GM21526 (cell line): Measurements from ENCODE around the gene KLC4.
"Not testable (repeated sequence)": the region's sequence is repeated elsewhere in the genome, so short reads cannot be mapped to it uniquely, and the experiment has no call there.

Source experiments
- ATAC-seq: cut with Tn5 transposase; IDR thresholded peaks from one replicate; pipeline ENCODE4 v1.9.1; 2021; ENCODE audit warnings: moderate library complexity; ENCODE audit not compliant: unreplicated experiment, low FRiP score

KLC4 gene

GRCh38 chr6:43035495-43036194 lies 23.8 kb upstream of the KLC4 start:
- no peak for ATAC-seq

DNA sequence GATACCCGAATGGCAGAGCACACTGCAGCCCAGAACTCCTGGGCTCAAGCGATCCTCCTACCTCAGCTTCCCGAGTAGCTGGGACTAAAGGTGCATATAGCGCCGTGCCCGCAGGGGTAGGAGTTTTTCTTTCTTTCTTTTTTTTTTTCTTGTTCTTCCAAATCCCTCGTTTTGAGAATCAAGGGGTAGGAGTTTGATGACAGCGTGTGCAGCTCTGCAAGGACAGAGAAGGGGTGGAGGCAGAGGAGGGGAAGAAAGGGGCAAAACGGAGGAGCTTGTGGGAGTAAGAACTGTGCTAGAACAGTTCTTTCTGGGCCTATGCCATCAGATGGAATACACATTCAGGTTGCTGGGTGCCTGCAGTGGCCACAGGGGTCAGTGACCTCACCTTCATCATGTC lies 22.7 kb upstream of the KLC4 start:
- no peak for ATAC-seq

DNA sequence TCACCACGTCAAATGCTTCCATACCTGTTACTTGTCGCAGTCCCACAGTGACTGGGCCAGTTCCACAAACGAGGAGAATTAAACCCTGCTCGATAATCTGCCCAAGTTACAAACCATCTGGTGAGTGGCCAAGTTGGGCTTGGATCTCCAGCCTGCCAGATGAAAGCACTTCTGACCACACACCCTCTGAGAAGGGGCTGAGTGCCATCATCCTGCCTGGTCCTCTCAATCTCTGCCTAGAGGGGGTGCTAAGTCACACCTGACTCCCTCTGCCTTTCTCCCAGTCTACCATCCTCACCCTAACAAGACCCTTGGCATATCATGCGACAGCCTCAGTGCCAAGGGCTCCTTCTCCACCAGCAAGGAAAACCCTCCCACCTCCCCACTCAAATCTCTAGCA lies 22.2 kb upstream of the KLC4 start:
- ATAC-seq = no peak

- no peak for ATAC-seq
Observed at GRCh38 chr6:43037706-43038105, 21.7 kb upstream of the KLC4 start.

- no peak for ATAC-seq
Observed at GRCh38 chr6:43038727-43039126, 20.7 kb upstream of the KLC4 start.

DNA sequence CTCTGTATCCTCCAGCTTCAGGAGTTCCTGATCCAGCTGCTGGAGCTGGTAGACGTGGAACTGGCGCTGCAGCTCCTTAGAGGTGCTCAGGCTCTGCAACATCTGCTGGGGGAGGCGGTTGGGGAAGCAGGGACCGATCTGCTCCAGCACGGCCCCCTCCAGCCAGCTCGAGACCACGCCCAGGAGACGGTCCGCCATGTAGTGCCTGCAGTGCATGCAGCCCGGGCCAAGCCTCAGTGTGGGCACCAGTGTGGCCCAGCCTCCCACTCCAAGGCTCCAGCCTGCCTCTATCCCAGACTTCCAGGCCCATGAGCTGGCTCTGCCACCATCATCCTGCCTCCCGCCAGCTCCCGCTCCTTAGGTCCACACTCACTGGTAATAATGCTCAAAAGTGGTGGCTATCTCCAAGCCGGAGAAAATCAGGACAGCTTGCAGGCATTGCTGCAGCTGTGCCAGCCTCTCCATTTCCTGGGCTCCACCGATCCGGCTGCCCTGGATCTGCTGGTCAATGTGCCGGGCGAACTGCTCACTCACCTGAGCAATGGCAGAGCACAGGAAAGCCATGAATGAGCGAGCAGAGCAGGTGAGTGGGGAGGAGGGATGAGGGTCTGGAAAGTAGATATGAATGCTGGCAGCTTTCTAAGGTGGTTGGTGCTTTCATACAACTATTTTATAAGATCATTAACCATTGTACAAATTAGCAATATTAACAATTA lies 18.7 kb upstream of the KLC4 start:
- ATAC-seq = no peak

GRCh38 chr6:43041475-43041874 lies 18.0 kb upstream of the KLC4 start:
- not testable (repeated sequence) for ATAC-seq

- ATAC-seq = no peak
Observed at GRCh38 chr6:43043310-43043709, 16.1 kb upstream of the KLC4 start.

- no peak for ATAC-seq
Observed at GRCh38 chr6:43045371-43045930, 14.0 kb upstream of the KLC4 start.

DNA sequence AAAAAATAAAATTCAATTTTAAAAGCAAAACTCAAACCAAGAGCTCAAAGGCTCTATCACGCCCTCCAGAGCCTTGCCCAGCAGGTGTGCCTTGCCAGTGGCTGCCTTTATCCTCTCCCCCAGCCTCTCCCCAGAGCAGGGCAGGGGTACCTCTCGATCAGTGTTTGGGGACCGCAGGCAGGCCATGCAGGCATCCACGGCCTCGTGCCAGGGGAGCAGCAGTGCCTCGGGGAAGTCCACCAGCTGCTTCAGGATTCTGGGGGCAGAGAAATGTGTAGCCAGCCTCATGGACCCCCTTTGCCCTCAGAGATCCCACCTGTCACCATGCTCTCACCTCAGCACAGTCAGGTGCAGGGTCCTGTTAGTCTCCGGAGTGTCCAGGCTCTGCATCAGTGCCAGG lies 11.4 kb upstream of the KLC4 start:
- no peak for ATAC-seq

DNA sequence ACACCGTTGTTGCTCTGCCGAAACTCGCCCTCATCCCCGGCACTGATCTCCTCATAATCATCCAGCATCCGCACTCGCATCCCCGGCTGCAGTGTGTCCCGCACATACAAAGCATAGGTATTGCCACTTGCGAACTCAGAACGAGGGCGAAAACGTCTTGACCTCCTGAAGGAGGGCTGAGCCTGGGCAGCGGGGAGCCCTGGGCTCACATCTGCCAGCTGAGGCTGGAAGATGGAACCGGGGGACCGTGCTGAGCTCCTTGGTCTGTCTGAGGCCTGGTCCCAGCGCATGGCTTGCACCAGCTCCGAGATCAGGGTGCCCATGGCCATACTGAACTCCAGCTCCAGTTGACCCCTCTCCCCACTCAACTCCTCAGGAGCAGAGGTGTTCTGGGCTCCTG lies 8.4 kb upstream of the KLC4 start:
- ATAC-seq = no peak

GRCh38 chr6:43052225-43052841 lies 7.1 kb upstream of the KLC4 start:
- ATAC-seq = no peak

GRCh38 chr6:43052842-43053544 lies 6.4 kb upstream of the KLC4 start:
- ATAC-seq = peak; percentile 7

- ATAC-seq = peak; percentile 74
Observed at GRCh38 chr6:43053545-43054205, 5.8 kb upstream of the KLC4 start, which contains the start of gene CUL7. TSS of gene CUL7 (minus strand) at chr6:43053851. CDS start at chr6:43052788, 1,063 bp downstream.

DNA sequence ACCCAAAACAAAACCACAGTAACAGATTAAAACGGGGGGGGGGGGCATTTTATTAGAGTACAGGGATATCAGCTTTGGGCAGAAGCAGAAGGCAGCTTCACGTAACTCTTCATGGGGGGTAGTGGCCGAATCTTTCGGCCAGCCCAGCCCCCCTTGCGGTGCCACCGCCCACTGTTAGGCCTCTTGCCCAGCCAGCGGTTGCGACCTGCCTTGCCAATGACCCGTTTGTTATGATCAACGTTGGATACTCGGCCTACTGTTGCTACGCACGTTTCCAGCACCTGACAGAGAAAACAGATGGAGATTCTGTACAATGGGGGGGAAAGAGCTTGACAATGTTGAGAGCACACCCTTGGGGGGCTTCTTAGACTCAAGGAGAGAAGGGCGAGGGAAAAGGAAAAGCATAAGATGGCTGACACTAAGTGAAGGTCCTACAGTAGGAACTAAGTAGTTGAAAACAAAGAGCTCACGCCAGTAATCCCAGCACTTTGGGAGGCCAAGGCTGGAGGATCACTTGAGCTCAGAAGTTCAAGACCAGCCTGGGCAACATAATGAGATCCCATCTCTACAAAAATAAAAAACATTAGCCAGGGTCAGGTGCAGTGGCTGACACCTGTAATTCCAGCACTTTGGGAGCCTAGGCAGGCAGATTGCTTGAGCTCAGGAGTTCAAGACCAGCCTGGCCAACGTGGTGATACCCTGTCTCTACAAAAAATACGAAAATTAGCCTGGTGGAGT lies 5.1 kb upstream of the KLC4 start:
- no peak for ATAC-seq

- ATAC-seq = no peak
Observed at GRCh38 chr6:43055966-43056365, 3.5 kb upstream of the KLC4 start.

GRCh38 chr6:43058531-43058930 lies 900 bp upstream of the KLC4 start:
- no peak for ATAC-seq

DNA sequence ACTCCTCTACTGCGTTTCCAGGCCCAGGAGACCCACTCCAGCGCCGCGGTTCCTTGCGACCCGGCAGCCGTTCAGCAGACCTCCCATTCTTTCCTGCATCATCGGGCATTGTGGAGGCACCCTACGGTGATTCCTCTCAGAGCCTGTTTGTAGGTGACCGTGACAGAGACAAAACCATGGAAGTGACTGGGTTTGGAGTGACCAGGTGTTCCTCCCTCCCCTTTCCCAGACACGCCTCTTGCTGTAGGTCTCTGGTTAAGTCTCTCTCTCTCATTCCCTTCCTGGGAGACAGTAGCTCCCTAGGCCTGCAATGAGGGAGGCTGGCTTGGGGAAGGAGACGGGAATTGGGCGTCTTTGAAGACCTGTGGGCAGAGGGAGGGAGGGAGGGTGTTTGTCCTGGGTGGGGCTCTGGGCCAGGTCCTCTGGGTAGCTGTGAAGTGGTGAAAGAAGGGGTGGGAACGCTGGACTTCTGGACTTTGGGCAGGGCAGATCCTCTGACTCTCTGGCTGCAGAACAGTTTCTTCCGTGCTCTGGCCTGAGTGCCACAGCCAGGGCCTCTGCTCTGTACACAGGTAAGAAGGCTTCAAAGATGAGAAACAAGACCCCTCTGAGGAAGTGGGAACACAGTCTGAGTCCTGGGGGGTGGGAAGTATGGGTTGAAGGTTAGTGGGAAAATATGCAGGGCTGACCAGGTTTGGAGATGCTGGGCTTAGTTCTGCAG lies 763 bp downstream of the KLC4 start:
- no peak for ATAC-seq
